SH-SY5Y (cell line): ENCODE results near the gene SYDE2.

Experiments
- GATA2 ChIP-seq: IDR thresholded peaks from 2 replicates; pipeline ENCODE4 v1.6.1; 2011; ENCODE audit warnings: mild to moderate bottlenecking, low read depth, low read length
- GATA3 ChIP-seq: IDR thresholded peaks from 2 replicates; pipeline ENCODE4 v1.6.1; 2011; ENCODE audit warnings: low read depth, mild to moderate bottlenecking, low read length, moderate library complexity

GRCh38 chr1:85245891-85246290, 45.1 kb upstream of the SYDE2 start:
- TF ChIP-seq GATA2 = no peak
- no peak for TF ChIP-seq GATA3
